Body of pancreas (tissue), 4 donors: ENCODE results near the gene SMIM41. TPM values are rescaled to one million over a fixed set of nuclear protein-coding genes. Genes with fewer than 3 reads are reported as not detected.

ENCODE experiments used
- ATAC-seq: fragments of 150-250 bp; one replicate; pipeline ENCODE4 v1.9.1; 2016
- DNase-seq, 4 donors: peaks; one replicate each; pipeline ENCODE4 v3.0.0-alpha.2; 2019
- H3K27ac ChIP-seq, 4 donors: fragments of 200-600 bp; sonication (generic); 1 replicate in 3 of 4; 2 replicates in 1 of 4; pipeline versions ENCODE4 v1.5.1 to v1.6.1; 2016 to 2019; ENCODE audit warnings: mild to moderate bottlenecking in 1 of 4, mixed read lengths in 1 of 4, moderate library complexity in 1 of 4
- H3K27me3 ChIP-seq, 2 donors: fragments of 200-600 bp; sonication (generic); one replicate each; pipeline ENCODE4 v1.6.0; 2016; ENCODE audit warnings: mild to moderate bottlenecking in 1 of 2
- H3K36me3 ChIP-seq, 2 donors: fragments of 200-600 bp; sonication (generic); replicated peaks in 1 of 2; 2 replicates each; pipeline ENCODE4 v1.5.1; 2016; ENCODE audit warnings: low read depth in 2 of 2; ENCODE audit not compliant: insufficient read depth in 1 of 2
- H3K4me1 ChIP-seq: fragments of 200-600 bp; sonication (generic); one replicate; pipeline ENCODE4 v1.6.0; 2016
- H3K4me3 ChIP-seq, 2 donors: fragments of 200-600 bp; sonication (generic); 1 replicate in 1 of 2; 2 replicates in 1 of 2; pipeline ENCODE4 v1.5.1; 2016 to 2019
- H3K9me3 ChIP-seq, 3 donors: fragments of 200-600 bp; sonication (generic); 1 replicate in 2 of 3; 2 replicates in 1 of 3; pipeline ENCODE4 v1.5.1; 2016
- POLR2A ChIP-seq, 3 donors: fragments of 450-650 bp; IDR thresholded peaks; one replicate each; pipeline ENCODE4 v1.6.1; 2016; ENCODE audit warnings: antibody characterized with exemption in 3 of 3, mild to moderate bottlenecking in 2 of 3
- WGBS, 2 donors: methylation state at CpG; one replicate each; pipeline ENCODE4 v1.1.5; 2017; 5-methylcytosine and 5-hydroxymethylcytosine counted together
- intact Hi-C: fragments of 100-400 bp; cut with DNase I; formaldehyde crosslinking; loops from one replicate; pipeline ENCODE4 v1.15.1; 2023
- total RNA-seq, 2 donors: library from RNA; depleted of rRNA; stranded (reverse); fragments of >200 nt; gene quantifications; one replicate each; pipeline ENCODE4 v1.1.0, GENCODE V29; 2016
- TF ChIP-seq, protein P1 (sequence below), 7 experiments: fragments of 450-650 bp in 4 of 7; fragments of 200-600 bp in 3 of 7; sonication (generic) in 3 of 7; IDR thresholded peaks; one replicate each; pipeline ENCODE4 v1.5.1; 2016 to 2019; ENCODE audit warnings: antibody characterized with exemption in 7 of 7

SMIM41 gene
- total RNA-seq, 2 donors from 2014 or later, result 0.26 to 0.66 TPM

GRCh38 chr12:52151153-52151836 is 71.8 kb downstream of the SMIM41 start:
- intact Hi-C loops, result loop anchor here (5.0 to 10.0 kb wide), 2 partner anchors 364 to 726 kb away; no protein-coding TSS in a partner anchor
- DNase-seq, result no peak
- H3K27ac ChIP-seq, result no peak overlapping the region
- peaks cover 40% of the 10 kb centered on the region for H3K4me1 ChIP-seq
- H3K36me3 ChIP-seq, result no peaks in the 10 kb centered on the region
- WGBS, 2 donors, result 86 to 88% methylated on average over 5 to 10 of the region's 10 CpGs
- no peaks in the 10 kb centered on the region for H3K27me3 ChIP-seq
- no peak overlapping the region for H3K4me3 ChIP-seq
- TF ChIP-seq POLR2A (IDR thresholded peaks at IDR 0.05), result no peak
- TF ChIP-seq, protein P1, sequence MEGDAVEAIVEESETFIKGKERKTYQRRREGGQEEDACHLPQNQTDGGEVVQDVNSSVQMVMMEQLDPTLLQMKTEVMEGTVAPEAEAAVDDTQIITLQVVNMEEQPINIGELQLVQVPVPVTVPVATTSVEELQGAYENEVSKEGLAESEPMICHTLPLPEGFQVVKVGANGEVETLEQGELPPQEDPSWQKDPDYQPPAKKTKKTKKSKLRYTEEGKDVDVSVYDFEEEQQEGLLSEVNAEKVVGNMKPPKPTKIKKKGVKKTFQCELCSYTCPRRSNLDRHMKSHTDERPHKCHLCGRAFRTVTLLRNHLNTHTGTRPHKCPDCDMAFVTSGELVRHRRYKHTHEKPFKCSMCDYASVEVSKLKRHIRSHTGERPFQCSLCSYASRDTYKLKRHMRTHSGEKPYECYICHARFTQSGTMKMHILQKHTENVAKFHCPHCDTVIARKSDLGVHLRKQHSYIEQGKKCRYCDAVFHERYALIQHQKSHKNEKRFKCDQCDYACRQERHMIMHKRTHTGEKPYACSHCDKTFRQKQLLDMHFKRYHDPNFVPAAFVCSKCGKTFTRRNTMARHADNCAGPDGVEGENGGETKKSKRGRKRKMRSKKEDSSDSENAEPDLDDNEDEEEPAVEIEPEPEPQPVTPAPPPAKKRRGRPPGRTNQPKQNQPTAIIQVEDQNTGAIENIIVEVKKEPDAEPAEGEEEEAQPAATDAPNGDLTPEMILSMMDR (IDR thresholded peaks at IDR 0.05), result no peak
- no peak for ATAC-seq
- H3K9me3 ChIP-seq, result no peaks in the 10 kb centered on the region

GRCh38 chr12:52151837-52152783 is 72.6 kb downstream of the SMIM41 start:
- DNase-seq (peak; percentile 70 to 82 (median 79)), ATAC-seq (peak; percentile 62)
- TF ChIP-seq, protein P1 (IDR thresholded peaks at IDR 0.05), result peak; percentile 80 to 96 (median 91)
- TF ChIP-seq POLR2A (IDR thresholded peaks at IDR 0.05), result peak in 2 of 3 donors; percentile 11 to 24
- 6 to 10% methylated on average over 17 to 63 of the region's 63 CpGs for WGBS, 2 donors
- Histone ChIP-seq H3K27ac (peak overlapping the region in 1 of 4 donors; percentile 61), H3K4me1 (peaks cover 33% of the 10 kb centered on the region), H3K36me3 (no peaks in the 10 kb centered on the region), H3K27me3 (no peaks in the 10 kb centered on the region), H3K9me3 (no peaks in the 10 kb centered on the region), H3K4me3 (no peak overlapping the region)
- intact Hi-C loops, result loop anchor here (5.0 to 10.0 kb wide), 2 partner anchors 363 to 725 kb away; no protein-coding TSS in a partner anchor

DNA sequence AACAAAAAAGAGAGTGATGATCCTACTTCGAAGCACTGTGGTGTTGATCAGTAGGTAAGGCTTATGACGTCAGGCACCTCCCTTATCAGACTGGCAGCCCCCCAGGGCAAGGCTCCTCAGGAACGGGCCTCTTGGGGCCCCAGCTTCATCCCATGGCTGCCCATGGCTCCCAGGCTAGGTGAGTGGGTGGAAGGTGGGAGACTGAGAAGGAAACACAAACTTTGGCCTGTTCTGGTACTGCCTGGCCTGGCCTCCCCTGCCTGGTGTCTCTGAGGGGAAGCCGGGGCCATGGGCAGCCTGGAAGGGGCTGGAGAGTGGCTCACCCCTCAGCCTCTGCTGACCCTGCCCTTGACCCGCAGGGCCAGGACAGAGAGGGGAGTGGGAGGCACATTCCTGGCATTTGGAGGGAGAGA is 73.4 kb downstream of the SMIM41 start:
- H3K4me1 ChIP-seq, result peaks cover 25% of the 10 kb centered on the region

DNA sequence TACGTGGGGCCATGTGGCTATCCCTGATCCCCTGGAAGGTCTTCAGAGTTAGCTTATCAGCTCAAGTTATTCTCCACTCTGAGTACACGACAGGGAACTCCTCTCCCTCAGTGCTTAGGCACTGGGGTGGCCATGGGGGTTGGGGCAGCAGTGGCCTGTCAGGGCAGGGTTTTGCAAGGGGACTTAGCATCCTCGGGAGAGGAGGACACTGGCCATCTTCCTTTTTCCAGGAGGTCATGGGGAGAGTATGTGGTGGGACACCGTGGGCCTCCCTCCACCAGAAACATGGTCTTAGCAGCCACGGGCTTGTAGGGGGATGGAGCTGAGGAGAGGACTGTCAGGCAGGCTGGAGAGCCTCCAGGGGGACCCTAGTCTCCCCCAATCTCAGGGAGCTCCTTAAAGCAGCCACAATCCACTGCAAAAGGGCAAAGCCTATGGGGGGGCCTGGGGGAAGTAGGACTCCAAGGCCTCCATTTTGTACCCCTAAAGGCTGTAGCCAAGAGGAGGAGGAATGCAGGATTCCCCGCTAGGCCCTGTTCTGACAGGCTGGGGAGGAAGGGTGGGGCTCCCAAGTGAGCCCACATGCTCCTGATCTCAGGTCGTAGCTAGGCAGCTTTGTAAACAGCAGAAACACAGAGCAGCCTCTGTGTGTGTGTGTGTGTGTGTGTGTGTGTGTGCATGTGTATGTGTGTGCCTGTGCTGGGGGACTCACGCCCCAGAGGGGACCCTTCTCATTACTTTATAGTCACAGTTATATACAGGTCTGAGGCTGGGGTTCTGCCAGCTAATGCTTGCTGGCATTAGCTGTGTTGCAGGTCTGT is 75.8 kb downstream of the SMIM41 start:
- 43 to 58% methylated on average over 5 to 8 of the region's 8 CpGs for WGBS, 2 donors
- TF ChIP-seq, protein P1 (IDR thresholded peaks at IDR 0.05), result no peak
- no peak for TF ChIP-seq POLR2A (IDR thresholded peaks at IDR 0.05)
- H3K27ac ChIP-seq, result no peak overlapping the region
- intact Hi-C loops, result loop anchor here (5.0 to 10.0 kb wide), 2 partner anchors 167 to 360 kb away; partner anchors contain the start of gene KRT83
- peaks cover 10% of the 10 kb centered on the region for H3K4me1 ChIP-seq
- no peaks in the 10 kb centered on the region for H3K36me3 ChIP-seq
- ATAC-seq, result no peak
- H3K9me3 ChIP-seq, result no peaks in the 10 kb centered on the region
- no peak overlapping the region for H3K4me3 ChIP-seq
- no peaks in the 10 kb centered on the region for H3K27me3 ChIP-seq
- peak in 1 of 4 donors; percentile 8 for DNase-seq

More for the DNA sequence above, 73.4 kb downstream of the SMIM41 start:
- H3K27me3 ChIP-seq, result no peaks in the 10 kb centered on the region
- intact Hi-C loops, result loop anchor here (5.0 to 10.0 kb wide), 2 partner anchors 362 to 724 kb away; no protein-coding TSS in a partner anchor
- ATAC-seq (no peak), DNase-seq (no peak)
- no peak overlapping the region for H3K4me3 ChIP-seq
- no peaks in the 10 kb centered on the region for H3K9me3 ChIP-seq
- TF ChIP-seq POLR2A (IDR thresholded peaks at IDR 0.05), result no peak
- TF ChIP-seq, protein P1 (IDR thresholded peaks at IDR 0.05), result no peak
- 65 to 71% methylated on average over 5 of the region's 5 CpGs for WGBS, 2 donors
- no peaks in the 10 kb centered on the region for H3K36me3 ChIP-seq
- H3K27ac ChIP-seq, result no peak overlapping the region
